AG10803 (cell line): ENCODE results near the gene MAP7.

Experiments
- DNase-seq: peaks from one replicate; pipeline ENCODE4 v3.0.0; 2010; ENCODE audit warnings: low read depth
- H3K4me3 ChIP-seq: 2 replicates; pipeline ENCODE4 v1.5.1; 2011; ENCODE audit warnings: mild to moderate bottlenecking, low read length, control low read depth
- TF ChIP-seq, protein P1 (sequence below): conservative IDR thresholded peaks from 2 replicates; pipeline ENCODE4 v1.5.1; 2011; ENCODE audit warnings: mild to moderate bottlenecking, low read length, control low read depth, inconsistent platforms

The MAP7 gene

DNA sequence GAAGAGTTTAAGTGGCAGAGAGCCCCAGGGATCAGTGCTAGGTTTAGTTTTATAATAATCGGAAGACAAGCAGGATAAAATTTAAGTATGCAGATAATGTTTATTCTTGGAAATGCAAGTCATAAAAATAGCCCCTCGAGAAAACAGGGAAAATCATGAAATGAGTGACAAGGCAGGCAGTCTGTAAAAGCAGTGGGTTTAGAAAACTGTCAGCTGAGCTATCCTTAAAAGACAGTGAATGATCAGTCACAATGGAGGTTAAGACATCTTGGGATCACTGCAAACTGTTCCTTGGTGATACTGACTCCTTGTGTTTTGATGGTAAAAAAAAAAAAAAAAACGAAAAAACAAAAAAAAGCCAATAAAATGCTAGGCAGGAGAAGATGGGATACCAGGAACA, 199.3 kb downstream of the MAP7 start:
- no peak overlapping the region for H3K4me3 ChIP-seq
- no peak for DNase-seq
- TF ChIP-seq, protein P1, sequence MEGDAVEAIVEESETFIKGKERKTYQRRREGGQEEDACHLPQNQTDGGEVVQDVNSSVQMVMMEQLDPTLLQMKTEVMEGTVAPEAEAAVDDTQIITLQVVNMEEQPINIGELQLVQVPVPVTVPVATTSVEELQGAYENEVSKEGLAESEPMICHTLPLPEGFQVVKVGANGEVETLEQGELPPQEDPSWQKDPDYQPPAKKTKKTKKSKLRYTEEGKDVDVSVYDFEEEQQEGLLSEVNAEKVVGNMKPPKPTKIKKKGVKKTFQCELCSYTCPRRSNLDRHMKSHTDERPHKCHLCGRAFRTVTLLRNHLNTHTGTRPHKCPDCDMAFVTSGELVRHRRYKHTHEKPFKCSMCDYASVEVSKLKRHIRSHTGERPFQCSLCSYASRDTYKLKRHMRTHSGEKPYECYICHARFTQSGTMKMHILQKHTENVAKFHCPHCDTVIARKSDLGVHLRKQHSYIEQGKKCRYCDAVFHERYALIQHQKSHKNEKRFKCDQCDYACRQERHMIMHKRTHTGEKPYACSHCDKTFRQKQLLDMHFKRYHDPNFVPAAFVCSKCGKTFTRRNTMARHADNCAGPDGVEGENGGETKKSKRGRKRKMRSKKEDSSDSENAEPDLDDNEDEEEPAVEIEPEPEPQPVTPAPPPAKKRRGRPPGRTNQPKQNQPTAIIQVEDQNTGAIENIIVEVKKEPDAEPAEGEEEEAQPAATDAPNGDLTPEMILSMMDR: no peak

DNA sequence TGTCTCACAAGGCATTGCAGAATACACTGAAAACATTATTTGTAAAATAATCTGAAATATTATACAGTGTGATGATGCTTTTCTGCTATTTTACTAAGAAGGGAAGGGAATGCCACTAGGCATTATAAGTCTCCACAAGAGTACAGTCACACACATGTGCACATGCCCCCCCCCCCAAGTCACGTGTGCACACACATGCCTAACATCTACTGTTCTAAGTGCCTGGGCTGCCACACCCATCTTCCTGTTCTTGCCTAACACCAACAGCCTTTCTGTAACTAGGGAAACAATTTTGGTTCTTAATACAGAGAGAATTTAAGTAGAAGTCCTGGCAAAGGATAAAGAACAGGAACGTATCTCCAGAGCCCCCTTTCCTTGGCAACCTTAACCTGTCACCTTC, 202.4 kb downstream of the MAP7 start:
- TF ChIP-seq, protein P1: no peak
- no peak overlapping the region for H3K4me3 ChIP-seq
- peak; percentile 49 for DNase-seq

DNA sequence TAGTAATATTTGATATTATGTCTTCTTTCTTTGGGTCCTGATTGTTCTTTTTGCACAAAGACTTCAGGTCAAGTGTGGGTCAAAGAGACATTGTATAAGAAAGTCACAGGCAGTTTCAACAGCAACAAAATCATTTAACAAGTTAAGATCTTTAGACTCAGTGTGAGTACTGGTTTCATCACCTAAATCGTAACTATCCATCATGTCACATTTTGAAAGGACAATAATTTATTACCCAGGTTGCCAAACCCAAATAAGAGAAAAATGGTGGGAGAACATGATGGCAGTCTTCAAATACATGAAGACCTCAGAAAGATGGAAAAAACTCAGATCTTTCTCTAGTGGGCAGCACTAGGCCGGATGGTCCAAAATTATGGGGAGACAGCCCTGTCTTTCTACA, 205.1 kb downstream of the MAP7 start:
- H3K4me3 ChIP-seq: no peak overlapping the region
- TF ChIP-seq, protein P1: no peak
- DNase-seq: no peak

DNA sequence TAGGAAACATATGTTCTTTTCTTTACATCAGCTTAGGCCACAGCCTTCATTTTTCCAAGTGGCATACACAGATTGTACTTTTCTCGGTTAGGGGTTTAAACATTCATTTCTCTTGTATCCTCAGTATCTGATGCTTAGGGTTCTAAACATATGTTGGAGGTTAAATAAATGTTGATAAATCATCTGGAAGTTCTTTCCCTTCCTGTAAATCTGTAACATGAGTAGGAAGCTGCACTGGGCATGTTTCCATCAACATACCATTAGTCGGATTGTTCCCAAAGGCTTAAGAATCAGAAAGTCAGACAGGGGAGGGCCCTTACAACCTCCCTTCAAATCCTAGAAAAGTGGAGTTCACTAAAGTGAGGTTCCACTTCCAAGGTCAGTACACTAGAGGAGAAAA, 205.8 kb downstream of the MAP7 start:
- peak; percentile 41 for DNase-seq

DNA sequence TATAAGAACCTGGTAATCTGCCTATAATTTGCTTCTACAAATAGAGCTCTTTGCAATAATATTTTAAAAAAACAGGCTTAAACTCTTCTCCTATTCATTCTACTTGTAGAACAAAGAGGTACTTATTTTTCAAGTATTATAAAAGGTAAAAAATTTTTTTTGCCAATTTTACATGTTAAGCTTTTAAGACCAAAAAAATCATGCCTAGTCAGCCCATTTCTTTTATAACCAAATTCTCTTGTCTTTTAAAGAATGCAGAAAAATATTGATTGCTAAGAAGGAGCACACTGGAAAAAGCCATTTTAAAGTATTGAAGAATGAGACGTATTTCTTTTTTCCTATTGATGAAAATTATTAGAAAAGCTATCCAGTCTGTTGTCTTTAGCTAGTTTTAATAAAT, 206.5 kb downstream of the MAP7 start:
- H3K4me3 ChIP-seq: no peak overlapping the region

More for the DNA sequence above, 205.8 kb downstream of the MAP7 start:
- no peak overlapping the region for H3K4me3 ChIP-seq
- TF ChIP-seq, protein P1: no peak

DNA sequence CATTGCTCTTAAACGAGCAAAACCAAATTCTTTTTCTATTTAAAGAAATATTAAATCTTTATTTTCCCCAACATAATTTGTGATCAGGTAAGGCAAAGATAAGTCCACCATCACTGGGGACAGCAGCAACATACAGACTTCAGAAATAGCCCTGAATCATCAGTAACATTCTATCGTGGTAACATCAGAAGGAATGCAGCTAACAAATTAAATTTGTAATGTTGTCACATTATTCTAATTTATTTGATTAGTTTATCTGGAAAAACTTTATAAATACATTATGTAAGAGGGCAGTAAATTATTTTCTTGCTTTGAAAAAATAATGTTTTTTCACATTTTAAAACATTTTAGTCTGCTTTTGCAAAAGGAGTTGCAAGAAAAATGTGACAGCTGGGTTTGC, 206.9 kb downstream of the MAP7 start:
- H3K4me3 ChIP-seq: no peak overlapping the region
- TF ChIP-seq, protein P1: no peak
- no peak for DNase-seq

More for the DNA sequence above, 206.5 kb downstream of the MAP7 start:
- DNase-seq: no peak
- TF ChIP-seq, protein P1: no peak

DNA sequence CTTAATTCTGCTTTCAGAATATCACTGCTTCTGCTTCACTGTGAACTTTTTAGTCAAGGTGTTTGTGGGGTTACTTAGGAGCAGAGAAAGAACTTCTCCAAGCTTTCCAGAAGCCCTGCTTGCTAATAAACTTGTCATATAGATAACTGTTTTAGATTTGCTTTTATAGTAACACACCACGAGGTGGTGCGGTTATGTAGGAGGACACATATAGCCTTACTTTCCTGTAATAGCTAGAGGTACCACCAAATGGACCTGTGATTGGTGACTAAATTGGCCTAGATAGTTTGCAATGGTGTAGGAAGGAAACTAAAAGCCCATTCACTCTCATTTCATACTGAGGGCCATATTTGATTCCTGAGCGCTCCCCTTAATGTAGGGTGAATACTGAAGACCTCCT, 208.3 kb downstream of the MAP7 start:
- no peak for DNase-seq
- no peak overlapping the region for H3K4me3 ChIP-seq
- TF ChIP-seq, protein P1: no peak
